Thoracic aorta (tissue), 2 donors: ENCODE measurements around the gene MBTPS1. TPM values are rescaled to one million over a fixed set of nuclear protein-coding genes. Genes with fewer than 3 reads are reported as not detected.

ENCODE experiments used
- ATAC-seq: fragments of 150-250 bp; one replicate; pipeline ENCODE4 v1.8.0; 2017; ENCODE audit warnings: low read depth; ENCODE audit not compliant: insufficient number of reproducible peaks, low FRiP score
- DNase-seq: peaks from one replicate; pipeline ENCODE4 v3.0.0-alpha.2; 2020; ENCODE audit warnings: low spot score
- H3K27ac ChIP-seq, 2 donors: fragments of 200-600 bp; sonication (generic); 1 replicate in 1 of 2; 2 replicates in 1 of 2; pipeline ENCODE4 v1.5.1; 2016; ENCODE audit warnings: mild to moderate bottlenecking in 2 of 2, moderate library complexity in 2 of 2
- H3K27me3 ChIP-seq: fragments of 200-600 bp; sonication (generic); replicated peaks from 2 replicates; pipeline ENCODE4 v1.6.0; 2016; ENCODE audit warnings: mild to moderate bottlenecking; ENCODE audit not compliant: insufficient read depth
- H3K36me3 ChIP-seq: fragments of 200-600 bp; sonication (generic); one replicate; pipeline ENCODE4 v1.5.1; 2016
- H3K4me1 ChIP-seq, 2 donors: fragments of 200-600 bp; sonication (generic); 1 replicate in 1 of 2; 2 replicates in 1 of 2; pipeline versions ENCODE4 v1.5.1 to v1.6.0; 2016; ENCODE audit warnings: low read depth in 2 of 2, mild to moderate bottlenecking in 1 of 2; ENCODE audit not compliant: control insufficient read depth in 1 of 2
- H3K4me3 ChIP-seq: fragments of 200-600 bp; sonication (generic); 2 replicates; pipeline ENCODE4 v1.5.1; 2016; ENCODE audit warnings: mild to moderate bottlenecking
- H3K9me3 ChIP-seq: fragments of 200-600 bp; sonication (generic); 2 replicates; pipeline ENCODE4 v1.5.1; 2016
- total RNA-seq, 2 donors: library from RNA; depleted of rRNA; stranded (reverse); fragments of >200 nt; gene quantifications; one replicate each; pipeline versions ENCODE4 v1.1.0 to v1.2.3, GENCODE V29; 2016
- TF ChIP-seq, protein P1 (sequence below): fragments of 200-600 bp; sonication (generic); IDR thresholded peaks from one replicate; pipeline ENCODE4 v1.5.1; 2019; ENCODE audit warnings: antibody characterized with exemption

The MBTPS1 gene
- total RNA-seq, 2 donors from 2014 or later: 91.9 to 98.2 TPM

DNA sequence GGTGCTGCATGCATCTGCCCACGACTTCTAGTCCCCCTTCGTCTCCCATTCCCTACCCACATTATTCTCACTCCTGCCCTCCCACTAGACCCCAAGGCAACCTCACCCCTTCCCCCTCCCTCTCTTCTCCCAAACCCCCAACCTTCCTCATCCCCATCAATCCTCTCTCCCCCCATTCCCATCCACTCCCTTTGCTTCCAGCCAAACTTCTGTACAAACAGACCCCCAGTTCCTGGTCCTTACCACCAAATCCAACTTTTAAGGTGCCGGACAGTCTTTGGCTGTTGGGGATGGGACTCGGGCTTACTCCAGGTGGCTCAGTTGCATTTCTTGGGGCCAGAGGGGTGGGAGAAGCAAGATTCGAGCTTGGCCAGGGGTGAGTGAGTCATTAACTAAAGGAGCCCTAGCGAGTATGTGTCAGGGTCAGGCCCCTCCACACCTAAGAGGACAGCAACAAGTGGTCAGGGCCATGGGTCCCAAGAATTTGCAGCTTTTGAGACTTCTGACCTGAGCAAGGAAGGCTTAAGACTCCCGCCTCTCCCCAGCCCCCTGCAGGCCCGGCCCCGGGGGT lies 74.3 kb downstream of the MBTPS1 start, which contains the start of gene SLC38A8:
TSS of gene SLC38A8 (minus strand) at position 488 of the 571 bp plus-strand sequence. CDS start 638 bp downstream, outside the sequence.
- TF ChIP-seq, protein P1, sequence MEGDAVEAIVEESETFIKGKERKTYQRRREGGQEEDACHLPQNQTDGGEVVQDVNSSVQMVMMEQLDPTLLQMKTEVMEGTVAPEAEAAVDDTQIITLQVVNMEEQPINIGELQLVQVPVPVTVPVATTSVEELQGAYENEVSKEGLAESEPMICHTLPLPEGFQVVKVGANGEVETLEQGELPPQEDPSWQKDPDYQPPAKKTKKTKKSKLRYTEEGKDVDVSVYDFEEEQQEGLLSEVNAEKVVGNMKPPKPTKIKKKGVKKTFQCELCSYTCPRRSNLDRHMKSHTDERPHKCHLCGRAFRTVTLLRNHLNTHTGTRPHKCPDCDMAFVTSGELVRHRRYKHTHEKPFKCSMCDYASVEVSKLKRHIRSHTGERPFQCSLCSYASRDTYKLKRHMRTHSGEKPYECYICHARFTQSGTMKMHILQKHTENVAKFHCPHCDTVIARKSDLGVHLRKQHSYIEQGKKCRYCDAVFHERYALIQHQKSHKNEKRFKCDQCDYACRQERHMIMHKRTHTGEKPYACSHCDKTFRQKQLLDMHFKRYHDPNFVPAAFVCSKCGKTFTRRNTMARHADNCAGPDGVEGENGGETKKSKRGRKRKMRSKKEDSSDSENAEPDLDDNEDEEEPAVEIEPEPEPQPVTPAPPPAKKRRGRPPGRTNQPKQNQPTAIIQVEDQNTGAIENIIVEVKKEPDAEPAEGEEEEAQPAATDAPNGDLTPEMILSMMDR: no peak
- ATAC-seq (no peak), DNase-seq (no peak)
- no peaks in the 10 kb centered on the region for H3K9me3 ChIP-seq
- no peaks in the 10 kb centered on the region for H3K27me3 ChIP-seq
- no peak within 1 kb of the TSS for H3K27ac ChIP-seq
- H3K4me3 ChIP-seq: no peak within 1 kb of the TSS
- no peaks in the 10 kb centered on the region for H3K4me1 ChIP-seq
- H3K36me3 ChIP-seq: no peaks in the 10 kb centered on the region

DNA sequence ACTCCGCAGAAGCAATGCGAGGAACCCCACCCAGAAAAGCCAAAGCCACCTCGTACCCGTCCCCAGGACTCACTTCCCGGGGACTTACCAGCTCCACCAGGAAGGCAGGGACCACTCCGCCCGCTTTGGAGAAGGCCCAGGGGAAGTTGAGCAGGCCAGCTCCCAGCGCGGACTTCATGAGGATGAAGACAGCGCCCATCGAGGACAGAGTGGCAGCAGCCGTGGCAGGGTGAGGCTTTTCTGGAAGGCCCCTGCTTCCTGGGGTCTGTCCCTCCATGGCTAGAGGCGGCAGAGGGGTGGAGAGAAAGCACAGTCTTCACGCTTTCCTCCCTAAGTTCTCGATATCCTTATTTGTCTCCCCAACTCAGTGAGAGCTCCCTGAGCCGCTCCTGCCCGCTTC lies 74.9 kb downstream of the MBTPS1 start:
- TF ChIP-seq, protein P1: no peak
- no peak for ATAC-seq
- Histone ChIP-seq H3K27me3 (no peaks in the 10 kb centered on the region), H3K9me3 (no peaks in the 10 kb centered on the region), H3K4me3 (no peak overlapping the region), H3K27ac (no peak overlapping the region), H3K4me1 (no peaks in the 10 kb centered on the region), H3K36me3 (no peaks in the 10 kb centered on the region)
- no peak for DNase-seq

DNA sequence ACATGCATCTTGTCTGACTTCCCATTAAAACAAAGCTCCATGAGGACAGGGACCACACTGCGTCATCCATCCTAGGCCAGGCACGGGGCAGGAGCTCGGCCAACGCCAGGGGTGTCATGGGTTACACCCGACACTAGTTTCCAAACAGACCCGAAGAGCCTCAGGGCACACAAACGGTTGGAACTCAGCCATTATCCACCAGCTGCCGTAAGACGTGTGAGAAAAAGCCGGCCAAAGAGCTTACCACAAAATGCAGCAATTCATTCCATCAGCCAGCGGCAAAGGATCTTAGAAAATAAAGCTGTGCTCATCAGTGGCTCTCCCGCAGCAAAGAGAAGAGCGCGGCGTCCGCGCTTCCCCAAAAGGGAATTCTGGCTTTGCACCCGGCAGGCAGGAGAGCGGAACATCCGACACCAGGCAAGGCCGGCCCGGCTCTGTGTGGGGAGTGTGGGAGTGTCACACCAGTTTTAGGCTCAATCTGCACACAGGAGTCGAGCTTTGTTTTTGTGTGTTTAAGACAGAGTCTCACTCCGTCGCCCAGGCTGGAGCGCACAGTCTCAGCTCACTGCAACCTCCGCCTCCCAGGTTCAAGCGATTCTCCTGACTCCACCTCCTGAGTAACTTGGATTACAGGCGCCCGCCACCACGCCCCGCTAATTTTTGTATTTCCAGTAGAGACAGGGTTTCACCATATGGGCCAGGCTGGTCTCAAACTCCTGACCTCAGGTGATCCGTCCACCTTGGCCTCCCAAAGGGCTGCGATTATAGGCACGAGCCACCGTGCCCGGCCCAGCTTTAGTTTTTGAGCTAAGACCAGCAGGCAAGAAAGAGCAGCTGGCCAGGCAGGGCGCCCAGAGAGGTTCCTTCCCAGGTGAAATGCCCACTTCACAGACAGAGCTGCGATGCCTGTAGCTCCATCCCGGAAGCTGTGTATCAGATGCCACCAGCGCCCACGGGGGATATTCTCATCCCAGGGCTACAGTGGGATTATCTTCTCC lies 75.6 kb downstream of the MBTPS1 start:
- TF ChIP-seq, protein P1: no peak
- ATAC-seq (no peak), DNase-seq (no peak)

DNA sequence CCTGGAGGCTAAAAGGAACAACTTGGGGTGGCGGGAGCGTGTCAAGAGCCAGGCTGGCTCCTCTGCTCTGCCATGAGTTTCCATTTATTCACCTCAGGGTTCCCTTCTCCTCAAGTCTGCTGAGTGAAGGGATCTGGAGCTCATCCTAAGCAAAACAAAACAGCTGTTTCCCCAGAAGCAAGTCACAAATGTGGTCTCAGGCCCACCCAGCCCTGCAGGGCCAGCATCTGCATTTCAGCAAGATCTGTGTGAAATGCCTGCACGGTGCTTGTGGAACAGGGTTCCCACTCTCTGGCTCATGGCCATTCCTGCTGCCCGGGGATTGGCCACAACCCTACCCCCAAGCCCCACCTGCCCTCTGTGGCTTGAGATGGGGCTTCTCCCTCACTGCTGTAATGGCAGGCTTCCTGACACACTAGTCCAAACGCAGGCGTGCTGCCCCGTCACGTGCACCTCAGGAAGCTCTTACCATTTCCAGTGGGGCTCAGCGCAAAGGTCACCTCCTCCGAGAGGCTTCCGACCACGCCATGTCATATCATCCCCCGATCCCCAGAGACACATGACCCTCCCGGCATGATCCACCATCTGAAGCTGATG lies 76.4 kb downstream of the MBTPS1 start:
- DNase-seq: no peak
- Histone ChIP-seq H3K4me1 (no peaks in the 10 kb centered on the region), H3K27me3 (no peaks in the 10 kb centered on the region), H3K9me3 (peaks cover 10% of the 10 kb centered on the region), H3K27ac (no peak overlapping the region), H3K4me3 (no peak overlapping the region), H3K36me3 (no peaks in the 10 kb centered on the region)
- ATAC-seq: no peak
- TF ChIP-seq, protein P1: no peak

More for the DNA sequence above, 75.6 kb downstream of the MBTPS1 start:
- Histone ChIP-seq H3K4me3 (no peak overlapping the region), H3K27me3 (no peaks in the 10 kb centered on the region), H3K27ac (no peak overlapping the region), H3K4me1 (no peaks in the 10 kb centered on the region), H3K9me3 (peaks cover 4% of the 10 kb centered on the region), H3K36me3 (no peaks in the 10 kb centered on the region)

DNA sequence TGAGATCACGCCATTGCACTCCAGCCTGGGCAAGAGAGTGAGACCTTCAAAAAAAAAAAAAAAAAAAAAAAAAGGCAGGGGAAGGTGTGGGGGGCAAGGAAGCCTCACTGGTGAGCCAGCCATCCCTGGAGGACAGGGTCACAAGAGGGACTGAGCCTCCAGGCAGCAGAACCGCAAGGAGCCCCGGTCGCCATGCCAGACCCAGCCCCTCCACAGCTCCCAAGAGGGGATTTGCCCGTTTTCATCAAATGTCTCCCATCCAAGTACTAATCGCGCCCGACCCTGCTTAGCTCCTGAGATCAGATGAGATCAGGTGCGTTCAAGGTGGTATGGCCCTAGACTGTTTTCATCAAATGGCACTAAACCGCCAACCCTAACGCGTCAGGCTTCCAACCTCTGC lies 77.0 kb downstream of the MBTPS1 start:
- TF ChIP-seq, protein P1: no peak

More for the DNA sequence above, 77.0 kb downstream of the MBTPS1 start:
- Histone ChIP-seq H3K9me3 (peaks cover 10% of the 10 kb centered on the region), H3K27me3 (no peaks in the 10 kb centered on the region), H3K4me3 (no peak overlapping the region), H3K36me3 (no peaks in the 10 kb centered on the region), H3K27ac (no peak overlapping the region), H3K4me1 (no peaks in the 10 kb centered on the region)
- no peak for DNase-seq
- no peak for ATAC-seq
